ENCODE measurements around the gene BCR. TPM values are rescaled to one million over a fixed set of nuclear protein-coding genes. Genes with fewer than 3 reads are reported as not detected.

BCR gene
- total and polyA plus RNA-seq, 2 of the 13 experiments (the other 11 are each of a cell fraction or from before 2014, with no cell fraction given), result 19.9 to 33.6 TPM

GRCh38 chr22:23180893-23181720 is 798 bp downstream of the BCR start (continued):
- TF ChIP-seq FLYWCH1 (CRISPR knock-in tag; IDR thresholded peaks at IDR 0.05) (no peak), BCL6 (CRISPR knock-in tag; IDR thresholded peaks at IDR 0.05) (no peak), FOXJ3 (CRISPR knock-in tag; IDR thresholded peaks at IDR 0.05; ENCODE audit: borderline replicate concordance) (no peak), HMG20A (CRISPR knock-in tag; IDR thresholded peaks at IDR 0.05; ENCODE audit: borderline replicate concordance) (no peak), ETV5 (CRISPR knock-in tag; IDR thresholded peaks at IDR 0.05; ENCODE audit: borderline replicate concordance) (no peak), ZNF234 (CRISPR knock-in tag; conservative IDR thresholded peaks at IDR 0.05) (no peak), ZBTB7A (CRISPR knock-in tag; IDR thresholded peaks at IDR 0.05) (no peak), DMAP1 (CRISPR knock-in tag; IDR thresholded peaks at IDR 0.05) (no peak), HIVEP1 (CRISPR knock-in tag; IDR thresholded peaks at IDR 0.05) (no peak), ZNF549 (CRISPR knock-in tag; IDR thresholded peaks at IDR 0.05) (no peak), BHLHE40 (IDR thresholded peaks at IDR 0.05; ENCODE audit: low read length) (no peak), HDAC2 (CRISPR knock-in tag; IDR thresholded peaks at IDR 0.05) (no peak), SYNCRIP (IDR thresholded peaks at IDR 0.05; ENCODE audit: insufficient read depth, low read depth, low read length) (no peak), ZFP37 (CRISPR knock-in tag; IDR thresholded peaks at IDR 0.05; ENCODE audit: borderline replicate concordance) (no peak), ZNF235 (CRISPR knock-in tag; IDR thresholded peaks at IDR 0.05; ENCODE audit: borderline replicate concordance) (no peak), GATAD2A (CRISPR knock-in tag; IDR thresholded peaks at IDR 0.05) (no peak), RFXAP (CRISPR knock-in tag; IDR thresholded peaks at IDR 0.05; ENCODE audit: borderline replicate concordance) (no peak), CBX2 (IDR thresholded peaks at IDR 0.05; ENCODE audit: low read depth, low read length) (no peak), CBX2 (CRISPR knock-in tag; IDR thresholded peaks at IDR 0.05; ENCODE audit: low read depth) (no peak), SNAPC4 (CRISPR knock-in tag; IDR thresholded peaks at IDR 0.05) (no peak), EP300 (IDR thresholded peaks at IDR 0.05; ENCODE audit: low read depth in 2 of 2, low read length in 2 of 2) (no peak), EP300 (CRISPR knock-in tag; IDR thresholded peaks at IDR 0.05; ENCODE audit: borderline replicate concordance) (no peak), ZBTB8A (CRISPR knock-in tag; IDR thresholded peaks at IDR 0.05; ENCODE audit: borderline replicate concordance, low read depth) (no peak), ZNF788 (CRISPR knock-in tag; IDR thresholded peaks at IDR 0.05; ENCODE audit: borderline replicate concordance) (no peak)
- TF ChIP-seq, protein P1, sequence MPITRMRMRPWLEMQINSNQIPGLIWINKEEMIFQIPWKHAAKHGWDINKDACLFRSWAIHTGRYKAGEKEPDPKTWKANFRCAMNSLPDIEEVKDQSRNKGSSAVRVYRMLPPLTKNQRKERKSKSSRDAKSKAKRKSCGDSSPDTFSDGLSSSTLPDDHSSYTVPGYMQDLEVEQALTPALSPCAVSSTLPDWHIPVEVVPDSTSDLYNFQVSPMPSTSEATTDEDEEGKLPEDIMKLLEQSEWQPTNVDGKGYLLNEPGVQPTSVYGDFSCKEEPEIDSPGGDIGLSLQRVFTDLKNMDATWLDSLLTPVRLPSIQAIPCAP (CRISPR knock-in tag; IDR thresholded peaks at IDR 0.05; ENCODE audit: low read depth), result no peak
- TF ChIP-seq, protein P2, sequence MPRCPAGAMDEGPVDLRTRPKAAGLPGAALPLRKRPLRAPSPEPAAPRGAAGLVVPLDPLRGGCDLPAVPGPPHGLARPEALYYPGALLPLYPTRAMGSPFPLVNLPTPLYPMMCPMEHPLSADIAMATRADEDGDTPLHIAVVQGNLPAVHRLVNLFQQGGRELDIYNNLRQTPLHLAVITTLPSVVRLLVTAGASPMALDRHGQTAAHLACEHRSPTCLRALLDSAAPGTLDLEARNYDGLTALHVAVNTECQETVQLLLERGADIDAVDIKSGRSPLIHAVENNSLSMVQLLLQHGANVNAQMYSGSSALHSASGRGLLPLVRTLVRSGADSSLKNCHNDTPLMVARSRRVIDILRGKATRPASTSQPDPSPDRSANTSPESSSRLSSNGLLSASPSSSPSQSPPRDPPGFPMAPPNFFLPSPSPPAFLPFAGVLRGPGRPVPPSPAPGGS (CRISPR knock-in tag; IDR thresholded peaks at IDR 0.05), result no peak
